KMS-11 (cell line): ENCODE measurements around the gene NBR1.
A peak's percentile ranks its signal among the peaks of the same experiment; 100 is the strongest.
"Not testable (repeated sequence)": the region's sequence is repeated elsewhere in the genome, so short reads cannot be mapped to it uniquely, and the experiment has no call there.

Experiments used
- H2AFZ ChIP-seq: fragments of 200-600 bp; sonication (generic); 2 replicates; pipeline ENCODE4 v1.6.1; 2016; ENCODE audit warnings: antibody characterized with exemption, mixed run types, low read depth
- H3K27ac ChIP-seq: fragments of 200-600 bp; sonication (generic); 2 replicates; pipeline ENCODE4 v1.6.1; 2016; ENCODE audit warnings: mild to moderate bottlenecking, mixed run types
- H3K27me3 ChIP-seq: fragments of 200-600 bp; sonication (generic); 2 replicates; pipeline ENCODE4 v1.6.1; 2017; ENCODE audit warnings: mild to moderate bottlenecking, low read depth, mixed run types, moderate library complexity; ENCODE audit not compliant: insufficient read depth
- H3K36me3 ChIP-seq: fragments of 200-600 bp; sonication (generic); 2 replicates; pipeline ENCODE4 v1.6.1; 2017; ENCODE audit warnings: mild to moderate bottlenecking, mixed run types; ENCODE audit not compliant: insufficient read depth
- H3K4me1 ChIP-seq: fragments of 200-600 bp; sonication (generic); 2 replicates; pipeline ENCODE4 v1.6.1; 2016; ENCODE audit warnings: mild to moderate bottlenecking, low read depth, mixed run types; ENCODE audit not compliant: poor library complexity, severe bottlenecking
- H3K4me2 ChIP-seq: fragments of 200-600 bp; sonication (generic); 2 replicates; pipeline ENCODE4 v1.7.0; 2016; ENCODE audit warnings: mild to moderate bottlenecking, mixed run types
- H3K4me3 ChIP-seq: fragments of 200-600 bp; sonication (generic); IDR thresholded peaks from 2 replicates; pipeline ENCODE4 v1.6.1; 2017; ENCODE audit warnings: low read depth, low read length, mixed read lengths; ENCODE audit not compliant: insufficient read depth
- H3K79me2 ChIP-seq: fragments of 200-600 bp; sonication (generic); 2 replicates; pipeline ENCODE4 v1.6.1; 2016; ENCODE audit warnings: low read depth, mixed run types; ENCODE audit not compliant: insufficient read depth
- H3K9ac ChIP-seq: fragments of 200-600 bp; sonication (generic); 2 replicates; pipeline ENCODE4 v1.6.1; 2016; ENCODE audit warnings: mild to moderate bottlenecking, mixed run types
- H4K20me1 ChIP-seq: fragments of 200-600 bp; sonication (generic); 2 replicates; pipeline ENCODE4 v1.6.1; 2016; ENCODE audit warnings: mild to moderate bottlenecking, mixed run types; ENCODE audit not compliant: insufficient read depth
- CTCF ChIP-seq: fragments of 200-600 bp; sonication (generic); conservative IDR thresholded peaks from 2 replicates; pipeline ENCODE4 v1.6.1; 2017; ENCODE audit warnings: low read depth, mild to moderate bottlenecking, antibody characterized with exemption, low read length, moderate library complexity, mixed read lengths

The NBR1 gene

GRCh38 chr17:43170766-43171585, at the start of gene NBR1:
NBR1 (plus strand) TSS chr17:43171214; CDS start chr17:43175800, 4,586 bp downstream.
- H3K4me2 ChIP-seq: peak within 1 kb of the TSS; percentile 88
- no peak; the same call in 1 of the 2 replicates for TF ChIP-seq CTCF
- peaks cover 39% of the 10 kb centered on the region for H3K4me1 ChIP-seq
- no peaks in the 10 kb centered on the region for H3K27me3 ChIP-seq
- peaks cover 47% of the 10 kb centered on the region for H3K79me2 ChIP-seq
- H4K20me1 ChIP-seq: no peaks in the 10 kb centered on the region
- peak within 1 kb of the TSS; percentile 68 for H2AFZ ChIP-seq
- no peak within 1 kb of the TSS for H3K4me3 ChIP-seq
- H3K36me3 ChIP-seq: no peaks in the 10 kb centered on the region
- peak within 1 kb of the TSS; percentile 85 for H3K9ac ChIP-seq
- peak within 1 kb of the TSS; percentile 86 for H3K27ac ChIP-seq

DNA sequence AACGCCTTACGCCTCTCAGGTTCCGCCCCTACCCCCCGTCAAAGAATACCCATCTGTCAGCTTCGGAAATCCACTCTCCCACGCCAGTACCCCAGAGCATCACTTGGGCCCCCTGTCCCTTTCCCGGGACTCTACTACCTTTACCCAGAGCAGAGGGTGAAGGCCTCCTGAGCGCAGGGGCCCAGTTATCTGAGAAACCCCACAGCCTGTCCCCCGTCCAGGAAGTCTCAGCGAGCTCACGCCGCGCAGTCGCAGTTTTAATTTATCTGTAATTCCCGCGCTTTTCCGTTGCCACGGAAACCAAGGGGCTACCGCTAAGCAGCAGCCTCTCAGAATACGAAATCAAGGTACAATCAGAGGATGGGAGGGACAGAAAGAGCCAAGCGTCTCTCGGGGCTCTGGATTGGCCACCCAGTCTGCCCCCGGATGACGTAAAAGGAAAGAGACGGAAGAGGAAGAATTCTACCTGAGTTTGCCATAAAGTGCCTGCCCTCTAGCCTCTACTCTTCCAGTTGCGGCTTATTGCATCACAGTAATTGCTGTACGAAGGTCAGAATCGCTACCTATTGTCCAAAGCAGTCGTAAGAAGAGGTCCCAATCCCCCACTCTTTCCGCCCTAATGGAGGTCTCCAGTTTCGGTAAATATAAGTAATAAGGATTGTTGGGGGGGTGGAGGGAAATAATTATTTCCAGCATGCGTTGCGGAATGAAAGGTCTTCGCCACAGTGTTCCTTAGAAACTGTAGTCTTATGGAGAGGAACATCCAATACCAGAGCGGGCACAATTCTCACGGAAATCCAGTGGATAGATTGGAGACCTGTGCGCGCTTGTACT, 45.7 kb upstream of the NBR1 start, which contains the start of gene BRCA1:
Gene BRCA1, minus strand, starts transcription at position 232 of the 834 bp plus-strand sequence. CDS start 1,268 bp downstream, outside the sequence.
- Histone ChIP-seq H3K4me3 (no peak within 1 kb of the TSS), H3K4me2 (peak within 1 kb of the TSS; percentile 83), H3K9ac (peak within 1 kb of the TSS; percentile 94), H3K27ac (peak within 1 kb of the TSS; percentile 90), H3K27me3 (no peaks in the 10 kb centered on the region), H4K20me1 (no peaks in the 10 kb centered on the region), H3K4me1 (peaks cover 14% of the 10 kb centered on the region), H2AFZ (peak within 1 kb of the TSS; percentile 69), H3K79me2 (peaks cover 25% of the 10 kb centered on the region), H3K36me3 (no peaks in the 10 kb centered on the region)
- no peak for TF ChIP-seq CTCF

DNA sequence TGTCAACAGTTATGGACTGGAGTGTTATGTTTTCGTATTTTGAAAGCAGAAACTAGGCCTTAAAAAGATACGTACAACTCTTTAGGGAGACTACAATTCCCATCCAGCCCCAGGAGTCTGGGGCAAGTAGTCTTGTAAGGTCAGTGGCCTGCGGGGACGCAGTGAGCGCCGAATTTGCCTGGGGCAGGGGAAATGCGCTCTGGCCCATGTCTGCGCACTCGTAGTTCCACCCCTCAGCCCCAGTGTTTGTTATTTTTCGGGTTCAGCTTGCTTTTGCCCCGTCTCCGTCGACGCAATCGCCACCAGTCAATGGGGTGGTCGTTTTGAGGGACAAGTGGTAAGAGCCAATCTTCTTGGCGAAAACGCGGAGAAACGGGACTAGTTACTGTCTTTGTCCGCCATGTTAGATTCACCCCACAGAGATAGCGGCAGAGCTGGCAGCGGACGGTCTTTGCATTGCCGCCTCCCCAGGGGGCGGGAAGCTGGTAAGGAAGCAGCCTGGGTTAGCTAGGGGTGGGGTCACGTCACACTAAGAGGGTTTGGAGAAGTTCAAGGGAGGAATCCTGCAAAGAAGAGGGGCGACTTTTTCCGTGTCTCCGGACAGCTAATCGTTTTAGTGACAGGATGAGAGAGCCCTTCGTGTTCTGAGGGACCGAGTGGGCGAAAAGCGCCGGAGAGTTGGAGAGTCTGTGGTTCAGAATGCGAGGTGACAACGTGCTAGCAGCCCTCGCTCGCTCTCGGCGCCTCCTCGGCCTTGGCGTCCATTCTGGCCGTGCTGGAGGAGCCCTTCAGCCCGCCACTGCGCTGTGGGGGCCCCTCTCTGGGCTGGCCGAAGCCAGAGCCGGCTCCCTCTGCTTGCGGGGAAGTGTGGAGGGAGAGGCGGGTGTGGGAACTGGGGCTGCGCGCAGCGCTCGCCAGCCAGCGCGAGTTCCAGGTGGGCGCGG, 44.8 kb upstream of the NBR1 start:
- peak overlapping the region; percentile 8; the same call in 1 of the 2 replicates for H2AFZ ChIP-seq
- H3K4me2 ChIP-seq: peak overlapping the region; percentile 68
- no peaks in the 10 kb centered on the region for H3K27me3 ChIP-seq
- peaks cover 14% of the 10 kb centered on the region for H3K4me1 ChIP-seq
- peaks cover 25% of the 10 kb centered on the region for H3K79me2 ChIP-seq
- H3K36me3 ChIP-seq: no peaks in the 10 kb centered on the region
- TF ChIP-seq CTCF: no peak
- H4K20me1 ChIP-seq: no peaks in the 10 kb centered on the region
- H3K9ac ChIP-seq: peak overlapping the region; percentile 94; the same call in 1 of the 2 replicates
- no peak overlapping the region for H3K4me3 ChIP-seq
- H3K27ac ChIP-seq: peak overlapping the region; percentile 55

- Histone ChIP-seq H3K79me2 (peaks cover 25% of the 10 kb centered on the region), H3K4me2 (no peak overlapping the region)
Observed at GRCh38 chr17:43126911-43127290, 44.1 kb upstream of the NBR1 start.

GRCh38 chr17:43127333-43127876, 43.6 kb upstream of the NBR1 start:
- H3K4me2 ChIP-seq: not testable (repeated sequence)

More at GRCh38 chr17:43126911-43127290, 44.1 kb upstream of the NBR1 start:
- H3K36me3 ChIP-seq: no peaks in the 10 kb centered on the region
- H3K27me3 ChIP-seq: no peaks in the 10 kb centered on the region
- no peak overlapping the region for H3K4me3 ChIP-seq
- H3K9ac ChIP-seq: no peak overlapping the region
- no peak overlapping the region for H3K27ac ChIP-seq
- no peaks in the 10 kb centered on the region for H4K20me1 ChIP-seq
- H2AFZ ChIP-seq: no peak overlapping the region
- no peak for TF ChIP-seq CTCF
- H3K4me1 ChIP-seq: peaks cover 14% of the 10 kb centered on the region

More at GRCh38 chr17:43127333-43127876, 43.6 kb upstream of the NBR1 start:
- peaks cover 25% of the 10 kb centered on the region for H3K79me2 ChIP-seq
- not testable (repeated sequence) for H3K27ac ChIP-seq, H3K27me3 ChIP-seq, H4K20me1 ChIP-seq, H2AFZ ChIP-seq, H3K4me3 ChIP-seq, H3K36me3 ChIP-seq, H3K9ac ChIP-seq
- peaks cover 14% of the 10 kb centered on the region for H3K4me1 ChIP-seq
